GM19463 (cell line): ENCODE results near the gene SMIM44.

Experiments used
- ATAC-seq: cut with Tn5 transposase; IDR thresholded peaks from one replicate; pipeline ENCODE4 v1.9.1; 2021; ENCODE audit warnings: mild to moderate bottlenecking, moderate library complexity; ENCODE audit not compliant: unreplicated experiment

Gene SMIM44

GRCh38 chr19:3478409-3479176, 4.6 kb downstream of the SMIM44 start:
- ATAC-seq = no peak

GRCh38 chr19:3477951-3478350, 5.3 kb downstream of the SMIM44 start:
- ATAC-seq = no peak

GRCh38 chr19:3477506-3477905, 5.7 kb downstream of the SMIM44 start:
- ATAC-seq = no peak

GRCh38 chr19:3476830-3477229, 6.4 kb downstream of the SMIM44 start:
- no peak for ATAC-seq

GRCh38 chr19:3475449-3475848, 7.8 kb downstream of the SMIM44 start:
- no peak for ATAC-seq

GRCh38 chr19:3474614-3475013, 8.6 kb downstream of the SMIM44 start:
- ATAC-seq = no peak

GRCh38 chr19:3474010-3474409, 9.2 kb downstream of the SMIM44 start:
- no peak for ATAC-seq

- no peak for ATAC-seq
Measured at GRCh38 chr19:3471954-3472655, 11.1 kb downstream of the SMIM44 start.

GRCh38 chr19:3470500-3471128, 12.6 kb downstream of the SMIM44 start:
- ATAC-seq = no peak

GRCh38 chr19:3469638-3470499, 13.4 kb downstream of the SMIM44 start:
- ATAC-seq = no peak

- no peak for ATAC-seq
Measured at GRCh38 chr19:3468211-3468610, 15.0 kb downstream of the SMIM44 start.

- ATAC-seq = no peak
Measured at GRCh38 chr19:3467437-3468198, 15.6 kb downstream of the SMIM44 start.

- ATAC-seq = no peak
Measured at GRCh38 chr19:3466635-3467034, 16.6 kb downstream of the SMIM44 start.

- ATAC-seq = no peak
Measured at GRCh38 chr19:3465552-3465951, 17.7 kb downstream of the SMIM44 start.

- no peak for ATAC-seq
Measured at GRCh38 chr19:3464587-3465235, 18.5 kb downstream of the SMIM44 start.

- ATAC-seq = no peak
Measured at GRCh38 chr19:3463714-3464586, 19.3 kb downstream of the SMIM44 start.

GRCh38 chr19:3462991-3463713, 20.1 kb downstream of the SMIM44 start:
- ATAC-seq = no peak

- no peak for ATAC-seq
Measured at GRCh38 chr19:3459965-3460582, 23.2 kb downstream of the SMIM44 start.
